BJ (cell line): ENCODE results near the gene DOCK8. TPM values are rescaled to one million over a fixed set of nuclear protein-coding genes. Genes with fewer than 3 reads are reported as not detected.

Source experiments
- CTCF ChIA-PET: fragments of 350-600 bp; formaldehyde crosslinking; extraction: SDS; loops from one replicate; lab custom pipeline; 2021; ENCODE audit warnings: antibody characterized with exemption, inconsistent platforms; lab: Yijun Ruan, JAX
- POLR2A ChIA-PET: fragments of 300-600 bp; sonication (Branson Sonifier 250); formaldehyde crosslinking; extraction: SDS; loops from one replicate; lab custom pipeline; 2021; ENCODE audit warnings: antibody characterized with exemption; lab: Charles Lee
- DNase-seq: peaks from one replicate; pipeline ENCODE4 v3.0.0-alpha.2; 2011; ENCODE audit warnings: low read depth
- H3K27me3 ChIP-seq: 2 replicates; pipeline ENCODE4 v1.6.0; 2011; ENCODE audit warnings: low read length; ENCODE audit not compliant: control insufficient read depth, insufficient read depth
- H3K36me3 ChIP-seq: 2 replicates; pipeline ENCODE4 v1.5.1; 2011; ENCODE audit warnings: low read length; ENCODE audit not compliant: control insufficient read depth, insufficient read depth
- H3K4me3 ChIP-seq: 2 replicates; pipeline ENCODE4 v1.5.1; 2011; ENCODE audit warnings: low read depth, mild to moderate bottlenecking, control low read depth, low read length
- polyA plus RNA-seq: library from polyadenylated mRNA; depleted of rRNA; stranded (reverse); fragments of >200 nt; gene quantifications from 2 replicates; pipeline ENCODE4 v1.2.3, GENCODE V29; 2011
- TF ChIP-seq, protein P1 (sequence below): IDR thresholded peaks from 2 replicates; pipeline ENCODE4 v1.5.1; 2011; ENCODE audit warnings: low read depth, mild to moderate bottlenecking, control low read depth, inconsistent platforms, low read length, moderate library complexity; ENCODE audit not compliant: insufficient read depth

Gene DOCK8
- polyA plus RNA-seq, 1 experiment: 0.07 TPM

DNA sequence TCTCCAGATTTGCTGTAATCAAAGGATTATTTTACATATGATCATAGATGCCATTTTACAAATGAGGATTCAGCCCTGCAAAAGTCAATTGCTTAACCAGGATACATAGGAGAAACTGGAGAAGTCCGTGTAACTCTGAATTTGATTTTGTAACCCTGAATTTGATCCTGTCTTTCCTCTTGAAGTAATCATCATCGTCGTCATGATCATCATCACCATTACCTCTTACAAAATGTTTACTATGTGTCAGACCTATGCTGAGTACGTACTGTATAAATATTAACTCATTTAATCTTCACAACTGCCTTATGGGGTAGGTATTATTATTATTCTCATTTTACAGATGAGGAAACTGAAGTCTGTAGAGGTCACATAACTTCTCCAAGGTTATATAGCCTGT is 271.5 kb downstream of the DOCK8 start:
- no peaks in the 10 kb centered on the region for H3K27me3 ChIP-seq
- no peak for DNase-seq
- H3K36me3 ChIP-seq: no peaks in the 10 kb centered on the region
- no peak overlapping the region for H3K4me3 ChIP-seq
- CTCF ChIA-PET: no interaction called here
- TF ChIP-seq, protein P1, sequence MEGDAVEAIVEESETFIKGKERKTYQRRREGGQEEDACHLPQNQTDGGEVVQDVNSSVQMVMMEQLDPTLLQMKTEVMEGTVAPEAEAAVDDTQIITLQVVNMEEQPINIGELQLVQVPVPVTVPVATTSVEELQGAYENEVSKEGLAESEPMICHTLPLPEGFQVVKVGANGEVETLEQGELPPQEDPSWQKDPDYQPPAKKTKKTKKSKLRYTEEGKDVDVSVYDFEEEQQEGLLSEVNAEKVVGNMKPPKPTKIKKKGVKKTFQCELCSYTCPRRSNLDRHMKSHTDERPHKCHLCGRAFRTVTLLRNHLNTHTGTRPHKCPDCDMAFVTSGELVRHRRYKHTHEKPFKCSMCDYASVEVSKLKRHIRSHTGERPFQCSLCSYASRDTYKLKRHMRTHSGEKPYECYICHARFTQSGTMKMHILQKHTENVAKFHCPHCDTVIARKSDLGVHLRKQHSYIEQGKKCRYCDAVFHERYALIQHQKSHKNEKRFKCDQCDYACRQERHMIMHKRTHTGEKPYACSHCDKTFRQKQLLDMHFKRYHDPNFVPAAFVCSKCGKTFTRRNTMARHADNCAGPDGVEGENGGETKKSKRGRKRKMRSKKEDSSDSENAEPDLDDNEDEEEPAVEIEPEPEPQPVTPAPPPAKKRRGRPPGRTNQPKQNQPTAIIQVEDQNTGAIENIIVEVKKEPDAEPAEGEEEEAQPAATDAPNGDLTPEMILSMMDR: no peak
- POLR2A ChIA-PET: no interaction called here

DNA sequence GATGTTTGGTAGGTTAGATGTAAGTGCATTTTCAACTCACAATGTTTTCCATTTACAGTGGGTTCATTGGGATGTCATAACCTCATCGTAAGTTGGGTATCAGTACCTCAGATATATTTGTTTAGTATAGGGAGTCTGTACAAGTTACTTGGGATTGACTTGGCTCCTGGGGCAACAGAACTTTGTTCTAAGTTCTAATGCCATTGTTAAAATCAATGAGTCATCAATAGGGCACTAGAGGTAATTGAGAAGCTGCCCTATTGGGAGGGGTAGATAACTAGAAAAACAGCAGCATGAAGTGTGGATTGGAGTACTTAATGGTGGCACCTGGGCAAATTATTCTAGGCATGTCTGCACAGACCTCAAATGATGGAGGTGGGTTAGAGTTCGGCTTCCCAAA is 272.8 kb downstream of the DOCK8 start:
- TF ChIP-seq, protein P1: no peak
- DNase-seq: no peak
- POLR2A ChIA-PET: no interaction called here

DNA sequence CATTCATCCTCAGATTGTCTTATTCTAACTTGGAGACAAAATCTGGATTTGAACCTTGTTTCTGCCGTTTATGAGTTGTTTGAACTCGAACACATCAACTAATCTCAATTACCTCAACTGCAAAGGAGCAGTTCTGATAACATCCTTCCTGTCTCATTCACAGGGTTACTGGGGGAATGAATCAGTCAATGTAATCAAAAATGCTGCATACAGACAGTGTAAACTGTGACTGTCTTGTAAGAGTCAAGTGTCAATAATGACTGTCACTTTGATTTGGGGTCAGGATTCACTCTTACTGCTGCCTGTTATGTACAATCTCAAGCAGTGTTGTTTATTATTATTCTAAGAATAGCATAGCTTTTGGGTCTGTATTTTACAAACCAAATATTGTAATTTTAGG is 273.8 kb downstream of the DOCK8 start:
- POLR2A ChIA-PET: no interaction called here
- Histone ChIP-seq H3K4me3 (no peak overlapping the region), H3K27me3 (no peaks in the 10 kb centered on the region), H3K36me3 (no peaks in the 10 kb centered on the region)
- TF ChIP-seq, protein P1: no peak
- no peak for DNase-seq
- CTCF ChIA-PET: no interaction called here

More for the DNA sequence above, 272.8 kb downstream of the DOCK8 start:
- CTCF ChIA-PET: no interaction called here
- H3K27me3 ChIP-seq: no peaks in the 10 kb centered on the region
- H3K4me3 ChIP-seq: no peak overlapping the region
- no peaks in the 10 kb centered on the region for H3K36me3 ChIP-seq

DNA sequence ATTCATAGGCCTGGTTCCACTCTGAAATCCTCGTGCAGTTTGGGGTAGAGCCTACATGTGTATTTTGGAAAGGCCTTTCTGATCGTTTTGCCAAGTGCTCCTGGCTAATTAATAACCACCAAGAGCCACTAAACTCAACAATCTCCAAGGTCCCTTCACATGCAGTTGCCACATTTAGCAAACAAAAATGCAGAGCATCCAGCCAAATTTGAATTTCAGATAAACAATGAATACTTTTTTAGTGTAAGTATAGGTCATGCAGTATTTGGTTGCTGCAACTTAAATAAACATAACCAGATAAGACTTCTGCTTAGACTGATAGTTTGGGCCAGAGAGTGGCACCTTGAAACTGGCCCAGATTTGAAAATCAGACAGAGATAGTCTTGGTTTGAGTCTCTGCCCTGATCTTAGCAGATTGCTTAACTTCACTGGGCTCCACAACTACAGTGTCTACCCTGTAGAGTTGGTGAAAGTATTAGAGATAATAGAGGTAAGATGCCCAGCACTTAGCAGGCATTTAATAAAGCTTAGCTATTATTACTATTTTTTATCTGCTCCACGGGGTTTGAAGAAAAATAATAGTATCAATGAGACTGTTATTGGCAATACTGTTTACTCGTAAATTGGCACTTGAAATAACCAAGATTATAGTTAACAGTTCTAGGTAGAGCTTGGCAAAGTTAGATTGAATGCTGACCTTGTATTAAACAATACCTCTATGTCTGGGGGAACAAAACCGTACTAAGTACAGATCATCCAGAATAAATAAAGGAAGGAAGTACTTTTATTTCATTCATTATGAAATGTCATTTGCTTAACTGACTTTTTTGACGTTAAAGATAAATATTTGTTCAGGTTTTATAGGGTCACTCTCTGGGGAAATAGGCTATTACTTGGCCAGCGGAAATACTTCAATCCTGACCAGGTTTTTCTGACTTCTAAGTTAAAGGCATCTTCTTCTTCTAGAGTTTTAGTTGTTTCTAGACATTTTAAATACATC is 274.8 kb downstream of the DOCK8 start:
- POLR2A ChIA-PET: no interaction called here
- CTCF ChIA-PET: no interaction called here

DNA sequence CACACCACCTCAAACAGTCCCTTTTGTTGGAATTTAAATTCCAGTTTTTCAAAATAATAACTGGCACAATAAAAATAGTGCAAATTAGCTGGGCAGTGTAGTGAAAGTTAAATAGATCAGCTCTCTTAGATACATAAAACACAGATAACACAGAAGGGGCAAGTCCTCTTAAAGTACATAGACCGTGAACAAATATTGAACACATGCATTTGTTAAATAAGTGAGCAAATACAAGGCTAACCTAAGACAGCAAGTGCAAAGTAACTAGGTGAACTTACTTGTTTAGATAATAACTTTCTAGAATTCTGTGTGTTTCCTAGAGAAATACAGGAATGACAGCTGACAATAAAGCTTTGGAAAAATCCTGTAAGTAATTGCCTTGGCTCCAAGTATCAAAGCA is 280.1 kb downstream of the DOCK8 start:
- ChIA-PET CTCF (interaction anchor here (1.1 kb wide), 1 partner anchor 9 kb away, joined by 3 read pairs; the partner anchor contains the start of gene KANK1), POLR2A (no interaction called here)
- TF ChIP-seq, protein P1: no peak
- Histone ChIP-seq H3K4me3 (no peak overlapping the region), H3K27me3 (no peaks in the 10 kb centered on the region), H3K36me3 (no peaks in the 10 kb centered on the region)
- DNase-seq: no peak

More for the DNA sequence above, 274.8 kb downstream of the DOCK8 start:
- TF ChIP-seq, protein P1: no peak
- H3K4me3 ChIP-seq: no peak overlapping the region
- no peaks in the 10 kb centered on the region for H3K27me3 ChIP-seq
- H3K36me3 ChIP-seq: no peaks in the 10 kb centered on the region
- DNase-seq: no peak
